K562 (cell line): ENCODE results near the gene PLEKHA6. TPM values are rescaled to one million over a fixed set of nuclear protein-coding genes. Genes with fewer than 3 reads are reported as not detected.

Experiments
- ATAC-seq: fragments of 200-7000 bp; cut with Tn5 transposase; 3 replicates; pipeline ENCODE4 v1.9.1; 2020; ENCODE audit warnings: moderate library complexity
- BruUV-seq: library from RNA; stranded (reverse); fragments of 400-500 nt; replicated peaks from 2 replicates; lab custom pipeline; 2021; lab: Mats Ljungman, UMichigan
- CTCF ChIA-PET: fragments of 300-600 bp; formaldehyde crosslinking; extraction: SDS; loops from one replicate; lab custom pipeline; 2021; ENCODE audit warnings: low intra/inter-chr PET ratio; lab: Yijun Ruan, JAX
- POLR2A ChIA-PET: fragments of 300-600, 350-650 bp; sonication (Branson Sonifier 250); formaldehyde crosslinking; extraction: SDS; loops from one replicate; lab custom pipeline; 2021; ENCODE audit warnings: antibody characterized with exemption, inconsistent platforms; lab: Yijun Ruan, JAX
- DNase-seq, 4 experiments: peaks; one replicate each; pipeline versions ENCODE4 v3.0.0 to v3.0.0-alpha.2; 2011 to 2018; ENCODE audit warnings: low spot score in 3 of 4, mixed read lengths in 3 of 4; ENCODE audit errors: extremely low read depth in 1 of 4
- FAIRE-seq: peaks from 2 replicates; lab custom pipeline; 2011; peaks lifted over from hg19 to GRCh38; lab: Jason Lieb, UNC
- H2AFZ ChIP-seq: 2 replicates; pipeline ENCODE4 v1.6.0; 2011; ENCODE audit warnings: low read depth, low read length, control low read depth, inconsistent platforms
- H3K27ac ChIP-seq: fragments of 200-600 bp; 3 replicates; pipeline ENCODE4 v1.8.0; 2011; ENCODE audit warnings: low read depth, mild to moderate bottlenecking, control low read depth, inconsistent platforms, low read length, moderate library complexity, mixed read lengths; ENCODE audit errors: extremely low read depth
- H3K27me3 ChIP-seq, 2 experiments: fragments of 300-600 bp in 1 of 2; 2 replicates in 1 of 2; 3 replicates in 1 of 2; pipeline versions ENCODE4 v1.6.0 to v1.8.0; 2011; ENCODE audit warnings: inconsistent platforms in 2 of 2, low read length in 2 of 2, mild to moderate bottlenecking in 1 of 2, mixed read lengths in 1 of 2, moderate library complexity in 1 of 2; ENCODE audit not compliant: control insufficient read depth in 2 of 2, insufficient read depth in 2 of 2
- H3K36me3 ChIP-seq: fragments of 300-600 bp; 3 replicates; pipeline ENCODE4 v1.8.0; 2011; ENCODE audit warnings: mild to moderate bottlenecking, low read length, inconsistent platforms; ENCODE audit not compliant: control insufficient read depth, insufficient read depth
- H3K4me1 ChIP-seq, 2 experiments: fragments of 200-600 bp in 1 of 2; replicated peaks in 1 of 2; 2 replicates in 1 of 2; 3 replicates in 1 of 2; pipeline versions ENCODE4 v1.5.1 to v1.8.0; 2011; ENCODE audit warnings: inconsistent platforms in 2 of 2, low read length in 2 of 2, mild to moderate bottlenecking in 1 of 2, mixed read lengths in 1 of 2, moderate library complexity in 1 of 2; ENCODE audit not compliant: control insufficient read depth in 2 of 2, insufficient read depth in 2 of 2
- H3K4me2 ChIP-seq: 2 replicates; pipeline ENCODE4 v1.6.1; 2011; ENCODE audit warnings: low read length, control low read depth, inconsistent platforms, mixed read lengths; ENCODE audit not compliant: insufficient read depth
- H3K4me3 ChIP-seq: fragments of 200-600 bp; sonication (generic), shearing (Covaris generic); 2 replicates; pipeline ENCODE4 v1.5.1; 2016; ENCODE audit warnings: control low read depth, inconsistent platforms
- H3K79me2 ChIP-seq: fragments of 200-600 bp; 3 replicates; pipeline ENCODE4 v1.8.0; 2011; ENCODE audit warnings: low read length, inconsistent platforms; ENCODE audit not compliant: control insufficient read depth, insufficient read depth
- H3K9ac ChIP-seq, 2 experiments: 2 replicates each; pipeline versions ENCODE4 v1.6.0 to v1.6.1; 2011; ENCODE audit warnings: low read depth in 2 of 2, low read length in 2 of 2, control low read depth in 1 of 2, inconsistent platforms in 1 of 2, mild to moderate bottlenecking in 1 of 2, mixed read lengths in 1 of 2; ENCODE audit not compliant: insufficient read depth in 1 of 2
- H3K9me1 ChIP-seq: one replicate; pipeline ENCODE4 v1.6.0; 2011; ENCODE audit warnings: inconsistent platforms, mild to moderate bottlenecking, low read length, moderate library complexity; ENCODE audit not compliant: control insufficient read depth, insufficient read depth
- H3K9me3 ChIP-seq: replicated peaks from 2 replicates; pipeline ENCODE4 v1.5.1; 2011; ENCODE audit warnings: low read depth, low read length, inconsistent platforms; ENCODE audit not compliant: control insufficient read depth, insufficient read depth
- H4K20me1 ChIP-seq: replicated peaks from 2 replicates; pipeline ENCODE4 v1.6.1; 2011; ENCODE audit warnings: low read length, inconsistent platforms, mixed read lengths; ENCODE audit not compliant: control insufficient read depth, insufficient read depth
- CHD4 ChIP-seq: fragments of 200-600 bp; sonication (generic); IDR thresholded peaks from 3 replicates; pipeline ENCODE4 v1.6.1; 2012; ENCODE audit warnings: low read depth, mild to moderate bottlenecking, mixed read lengths, low read length, inconsistent platforms; ENCODE audit not compliant: insufficient read depth, insufficient replicate concordance, poor library complexity, severe bottlenecking
- EWSR1 ChIP-seq: fragments of 450-650 bp; IDR thresholded peaks from 2 replicates; pipeline ENCODE4 v1.6.1; 2018; ENCODE audit warnings: borderline replicate concordance, mild to moderate bottlenecking, low read depth, moderate library complexity; ENCODE audit not compliant: partially characterized antibody
- GATAD2A ChIP-seq: fragments of 450-650 bp; IDR thresholded peaks from 2 replicates; pipeline ENCODE4 v1.6.1; 2017
- MEF2A ChIP-seq: IDR thresholded peaks from 2 replicates; pipeline ENCODE4 v1.6.1; 2011; ENCODE audit warnings: low read depth, mild to moderate bottlenecking, low read length, moderate library complexity; ENCODE audit not compliant: control insufficient read depth
- NRF1 ChIP-seq, 2 experiments: fragments of 450-650 bp; IDR thresholded peaks in 1 of 2; conservative IDR thresholded peaks in 1 of 2; 2 replicates each; pipeline ENCODE4 v1.6.1; 2014; ENCODE audit warnings: mild to moderate bottlenecking in 2 of 2
- PYGO2 ChIP-seq: fragments of 450-650 bp; IDR thresholded peaks from 2 replicates; pipeline ENCODE4 v1.6.1; 2016; ENCODE audit warnings: mild to moderate bottlenecking, missing genetic modification characterization, moderate library complexity, missing compliant biosample characterization
- SIX5 ChIP-seq, 2 experiments: IDR thresholded peaks; 2 replicates each; pipeline ENCODE4 v1.6.1; 2011; ENCODE audit warnings: low read length in 2 of 2, borderline replicate concordance in 1 of 2, low read depth in 1 of 2, mild to moderate bottlenecking in 1 of 2, moderate library complexity in 1 of 2; ENCODE audit not compliant: insufficient read depth in 1 of 2
- STAT5B ChIP-seq: fragments of 250-450 bp; sonication (Bioruptor Pico); IDR thresholded peaks from 2 replicates; pipeline ENCODE4 v1.8.0; 2021; ENCODE audit warnings: mild to moderate bottlenecking, inconsistent platforms
- ZNF253 ChIP-seq: fragments of 250-450 bp; sonication (Bioruptor Pico); conservative IDR thresholded peaks from 2 replicates; pipeline ENCODE4 v1.6.1; 2021; ENCODE audit warnings: mild to moderate bottlenecking
- ZNF384 ChIP-seq: IDR thresholded peaks from 2 replicates; pipeline ENCODE4 v1.6.1; 2012; ENCODE audit warnings: low read depth, low read length, improper control_type of control experiment
- ZNF449 ChIP-seq: fragments of 250-450 bp; sonication (Bioruptor Pico); IDR thresholded peaks from 2 replicates; pipeline ENCODE4 v1.8.0; 2022; ENCODE audit warnings: moderate library complexity, mild to moderate bottlenecking, inconsistent platforms
- WGBS: fragments of 100-300 bp; shearing (Covaris generic); methylation state at CpG from one replicate; pipeline ENCODE4 v1.1.6; 2016; ENCODE audit warnings: low coverage, mixed read lengths; ENCODE audit not compliant: insufficient coverage; ENCODE audit errors: missing lambda C conversion rate; 5-methylcytosine and 5-hydroxymethylcytosine counted together
- in situ Hi-C: fragments of 300-500 bp; cut with MboI; formaldehyde crosslinking; loops from 4 replicates; pipeline ENCODE4 v1.15.0; 2018; ENCODE audit warnings: inconsistent platforms, mixed read lengths
- intact Hi-C: fragments of 100-400 bp; cut with micrococcal nuclease; formaldehyde crosslinking; loops from 2 replicates; pipeline ENCODE4 v1.14.2; 2022
- polyA plus RNA-seq, 8 experiments: library from polyadenylated mRNA; depleted of rRNA in 4 of 8; stranded (reverse) in 5 of 8; unstranded in 3 of 8; fragments of >200 nt; fragmentation: Nextera tagmentation in 2 of 8; fragmentation: Illumina TruSeq in 1 of 8; extraction: Ambion mirVana in 2 of 8; extraction: Trizol in 1 of 8; gene quantifications; 2 replicates each; pipeline versions ENCODE4 v1.2.1 to v1.2.3, GENCODE V29; 2011 to 2014; ENCODE audit warnings: inconsistent platforms in 1 of 8, missing spikeins in 1 of 8
- total RNA-seq, 7 experiments: library from RNA; depleted of rRNA in 6 of 7; stranded (reverse); fragments of >200 nt in 6 of 7; fragmentation: Illumina TruSeq in 2 of 7; extraction: Trizol in 2 of 7; gene quantifications; 2 replicates each; pipeline versions ENCODE4 v1.2.1 to v1.2.3, GENCODE V29; 2011 to 2021; ENCODE audit warnings: low replicate concordance in 1 of 7

Gene PLEKHA6
- total and polyA plus RNA-seq, 9 of the 15 experiments (the other 6 are each of a cell fraction or from before 2014, with no cell fraction given): under 0.01 to 0.33 (median 0.01) TPM; not detected in 4

GRCh38 chr1:204293605-204294337, 66.0 kb downstream of the PLEKHA6 start:
- H3K9me3 ChIP-seq: no peaks in the 10 kb centered on the region
- H3K4me1 ChIP-seq: no peaks in the 10 kb centered on the region; a peak in 1 of 5 replicates
- no peak overlapping the region for H3K4me2 ChIP-seq
- no peaks in the 10 kb centered on the region for H3K36me3 ChIP-seq
- 3% methylated on average over 7 of the region's 7 CpGs for WGBS
- peaks cover 30 to 53% of the 10 kb centered on the region in 2 experiments for H3K27me3 ChIP-seq
- H3K9me1 ChIP-seq: no peaks in the 10 kb centered on the region
- H4K20me1 ChIP-seq: no peaks in the 10 kb centered on the region
- ChIA-PET POLR2A (no interaction called here), CTCF (no interaction called here)
- no peaks in the 10 kb centered on the region for H3K79me2 ChIP-seq
- intact Hi-C loops: no loop called here
- H3K27ac ChIP-seq: no peak overlapping the region
- BruUV-seq: no TSS peak
- no peak overlapping the region for H3K9ac ChIP-seq
- no peak for FAIRE-seq
- DNase-seq: no peak
- TF ChIP-seq EWSR1 (no peak), PYGO2 (tag) (no peak), ZNF449 (CRISPR knock-in tag) (no peak), ZNF384 (no peak), NRF1 (conservative IDR thresholded peaks at IDR 0.05 in 1 of 2, IDR thresholded peaks at IDR 0.05 in 1 of 2) (no peak), ZNF253 (no peak), MEF2A (no peak), GATAD2A (no peak), CHD4 (no peak), STAT5B (CRISPR knock-in tag) (no peak), SIX5 (IDR thresholded peaks at IDR 0.05; ENCODE audit: borderline replicate concordance in 1 of 2, insufficient read depth in 1 of 2, low read depth in 1 of 2, low read length in 2 of 2) (no peak)
- in situ Hi-C loops: no loop called here
- H3K4me3 ChIP-seq: no peak overlapping the region
- no peak for ATAC-seq
- no peak overlapping the region for H2AFZ ChIP-seq
